NT2/D1 (cell line): ENCODE data around the gene STXBP2.

Experiments used
- SUZ12 ChIP-seq: IDR thresholded peaks from 2 replicates; pipeline ENCODE4 v1.6.1; 2011; ENCODE audit not compliant: insufficient read length, insufficient read depth; ENCODE audit errors: extremely low read depth
- ZNF274 ChIP-seq: IDR thresholded peaks from 2 replicates; pipeline ENCODE4 v1.6.1; 2011; ENCODE audit warnings: mild to moderate bottlenecking, low read depth, low read length

DNA sequence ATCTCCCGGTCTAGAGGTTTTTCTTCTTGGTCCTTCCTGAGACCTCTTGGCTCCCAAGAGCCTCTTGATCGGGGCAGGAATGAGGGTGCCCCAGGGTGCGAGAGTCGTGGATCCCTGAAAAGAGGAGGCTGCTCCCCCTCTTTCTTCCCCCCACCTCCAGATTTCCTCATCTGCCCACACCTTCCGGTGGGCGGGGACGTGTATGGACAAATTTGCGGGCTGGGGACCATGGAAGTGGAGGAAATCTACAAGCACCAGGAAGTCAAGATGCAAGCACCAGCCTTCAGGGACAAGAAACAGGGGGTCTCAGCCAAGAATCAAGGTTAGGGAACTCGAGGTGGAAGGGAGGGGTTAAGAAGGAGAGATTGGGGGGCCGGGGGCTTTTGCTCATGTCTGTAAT lies 39.9 kb downstream of the STXBP2 start, which contains the start of gene MCEMP1:
- TF ChIP-seq ZNF274 = no peak
- no peak for TF ChIP-seq SUZ12
